Smooth muscle cell (in vitro differentiated cells): ENCODE results near the gene GOLGB1. TPM values are rescaled to one million over a fixed set of nuclear protein-coding genes. Genes with fewer than 3 reads are reported as not detected.
A peak's percentile ranks its signal among the peaks of the same experiment; 100 is the strongest.

ENCODE experiments used
- DNase-seq: peaks from one replicate; lab custom pipeline; 2025; ENCODE audit not compliant: unreplicated experiment; lab: John Stamatoyannopoulos, UW
- H2AFZ ChIP-seq: fragments of 200-600 bp; sonication (generic); 2 replicates; pipeline ENCODE4 v1.6.0; 2016; ENCODE audit warnings: antibody characterized with exemption, low read depth, mild to moderate bottlenecking
- H3F3A ChIP-seq: fragments of 200-600 bp; sonication (generic); 2 replicates; pipeline ENCODE4 v1.6.0; 2017; ENCODE audit warnings: antibody characterized with exemption, low read depth
- H3K27ac ChIP-seq: fragments of 200-600 bp; sonication (generic); 2 replicates; pipeline ENCODE4 v1.5.1; 2016; ENCODE audit warnings: low read depth, mild to moderate bottlenecking
- H3K27me3 ChIP-seq: fragments of 200-600 bp; sonication (generic); 2 replicates; pipeline ENCODE4 v1.6.1; 2016; ENCODE audit warnings: low read depth, mild to moderate bottlenecking
- H3K36me3 ChIP-seq: fragments of 200-600 bp; sonication (generic); 2 replicates; pipeline ENCODE4 v1.5.1; 2016; ENCODE audit warnings: low read depth
- H3K4me1 ChIP-seq: fragments of 200-600 bp; sonication (generic); 2 replicates; pipeline ENCODE4 v1.5.1; 2016; ENCODE audit warnings: low read depth
- H3K4me2 ChIP-seq: fragments of 200-600 bp; sonication (generic); 2 replicates; pipeline ENCODE4 v1.6.0; 2016; ENCODE audit warnings: mild to moderate bottlenecking
- H3K4me3 ChIP-seq: fragments of 200-600 bp; sonication (generic); 2 replicates; pipeline ENCODE4 v1.5.1; 2016; ENCODE audit warnings: mild to moderate bottlenecking
- H3K79me2 ChIP-seq: fragments of 200-600 bp; sonication (generic); 2 replicates; pipeline ENCODE4 v1.6.0; 2016; ENCODE audit warnings: low read depth, mild to moderate bottlenecking
- H3K9ac ChIP-seq: fragments of 200-600 bp; sonication (generic); 2 replicates; pipeline ENCODE4 v1.6.0; 2016; ENCODE audit warnings: low read depth
- H3K9me3 ChIP-seq: fragments of 200-600 bp; sonication (generic); replicated peaks from 2 replicates; pipeline ENCODE4 v1.5.1; 2016; ENCODE audit warnings: low read depth
- H4K20me1 ChIP-seq: fragments of 200-600 bp; sonication (generic); 2 replicates; pipeline ENCODE4 v1.6.0; 2016; ENCODE audit warnings: low read depth
- WGBS: methylation state at CpG from one replicate; pipeline ENCODE4 v1.1.7; 2016; ENCODE audit warnings: low lambda C conversion rate; 5-methylcytosine and 5-hydroxymethylcytosine counted together
- polyA plus RNA-seq: library from polyadenylated mRNA; unstranded; fragments of >200 nt; fragmentation: Nextera tagmentation; extraction: Ambion mirVana; gene quantifications from 2 replicates; pipeline ENCODE4 v1.2.1, GENCODE V29; 2016
- total RNA-seq: library from RNA; depleted of rRNA; stranded (reverse); fragments of >200 nt; gene quantifications from 2 replicates; pipeline ENCODE4 v1.2.3, GENCODE V29; 2014
- TF ChIP-seq, protein P1 (sequence below): fragments of 200-600 bp; sonication (generic); IDR thresholded peaks from 2 replicates; pipeline ENCODE4 v1.5.1; 2017; ENCODE audit warnings: borderline replicate concordance, mild to moderate bottlenecking, antibody characterized with exemption; ENCODE audit not compliant: insufficient read depth, poor library complexity, severe bottlenecking

Gene GOLGB1
- total and polyA plus RNA-seq, 2 experiments from 2014 or later: 41.9 to 68.5 TPM

DNA sequence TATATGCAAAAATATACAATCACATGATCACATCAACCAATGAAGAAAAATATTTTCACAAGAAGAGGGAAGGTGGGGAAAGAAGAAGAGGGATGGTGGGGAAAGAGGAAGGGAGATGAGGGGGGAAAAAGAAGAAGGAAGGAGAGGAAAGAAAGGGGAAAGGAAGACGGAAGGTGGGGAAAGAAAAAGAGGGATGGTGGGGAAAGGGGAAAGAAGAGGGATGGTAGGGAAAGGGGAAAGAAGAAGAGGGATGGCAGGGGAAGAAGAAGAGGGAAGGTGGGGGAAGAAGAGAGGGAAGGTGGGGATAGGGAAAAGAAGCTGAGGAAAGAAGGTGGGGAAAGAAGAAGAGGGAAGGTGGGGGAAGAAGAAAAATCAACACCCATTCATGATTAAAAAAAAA, 3.2 kb upstream of the GOLGB1 start:
- peaks cover 15% of the 10 kb centered on the region for H3K4me1 ChIP-seq
- no peak overlapping the region for H3K9ac ChIP-seq
- no peak for DNase-seq
- H3K36me3 ChIP-seq: no peaks in the 10 kb centered on the region
- peaks cover 16% of the 10 kb centered on the region for H3K79me2 ChIP-seq
- peaks cover 9% of the 10 kb centered on the region for H3K27me3 ChIP-seq
- H3K4me2 ChIP-seq: no peak overlapping the region
- no peak overlapping the region for H3K4me3 ChIP-seq
- 40% methylated on average over 1 of the region's 1 CpG for WGBS
- TF ChIP-seq, protein P1, sequence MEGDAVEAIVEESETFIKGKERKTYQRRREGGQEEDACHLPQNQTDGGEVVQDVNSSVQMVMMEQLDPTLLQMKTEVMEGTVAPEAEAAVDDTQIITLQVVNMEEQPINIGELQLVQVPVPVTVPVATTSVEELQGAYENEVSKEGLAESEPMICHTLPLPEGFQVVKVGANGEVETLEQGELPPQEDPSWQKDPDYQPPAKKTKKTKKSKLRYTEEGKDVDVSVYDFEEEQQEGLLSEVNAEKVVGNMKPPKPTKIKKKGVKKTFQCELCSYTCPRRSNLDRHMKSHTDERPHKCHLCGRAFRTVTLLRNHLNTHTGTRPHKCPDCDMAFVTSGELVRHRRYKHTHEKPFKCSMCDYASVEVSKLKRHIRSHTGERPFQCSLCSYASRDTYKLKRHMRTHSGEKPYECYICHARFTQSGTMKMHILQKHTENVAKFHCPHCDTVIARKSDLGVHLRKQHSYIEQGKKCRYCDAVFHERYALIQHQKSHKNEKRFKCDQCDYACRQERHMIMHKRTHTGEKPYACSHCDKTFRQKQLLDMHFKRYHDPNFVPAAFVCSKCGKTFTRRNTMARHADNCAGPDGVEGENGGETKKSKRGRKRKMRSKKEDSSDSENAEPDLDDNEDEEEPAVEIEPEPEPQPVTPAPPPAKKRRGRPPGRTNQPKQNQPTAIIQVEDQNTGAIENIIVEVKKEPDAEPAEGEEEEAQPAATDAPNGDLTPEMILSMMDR: no peak
- H3K9me3 ChIP-seq: no peaks in the 10 kb centered on the region
- no peak overlapping the region for H2AFZ ChIP-seq
- H3K27ac ChIP-seq: no peak overlapping the region
- H4K20me1 ChIP-seq: peaks cover 12% of the 10 kb centered on the region
- no peaks in the 10 kb centered on the region for H3F3A ChIP-seq

DNA sequence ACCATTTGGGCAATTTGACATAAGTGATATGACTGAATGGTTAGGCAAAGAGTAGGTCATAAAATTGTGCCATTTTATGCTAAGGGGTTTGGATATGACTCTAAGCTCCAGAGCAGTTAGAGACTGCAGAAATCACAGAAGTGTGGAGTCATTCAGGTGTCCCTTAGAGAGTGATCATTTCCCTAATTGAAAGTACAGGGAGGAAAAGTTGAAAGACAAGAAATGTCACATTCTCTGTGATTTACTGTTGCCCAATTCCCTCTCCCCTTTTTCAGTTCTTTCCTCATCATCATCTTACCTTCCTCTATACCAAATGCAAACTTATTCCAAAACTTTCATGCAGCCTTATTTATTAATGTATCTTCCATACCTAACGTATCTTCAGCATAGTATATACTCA, 2.7 kb upstream of the GOLGB1 start:
- WGBS: 91% methylated on average over 1 of the region's 1 CpG
- no peaks in the 10 kb centered on the region for H3K9me3 ChIP-seq
- peaks cover 20% of the 10 kb centered on the region for H3K4me1 ChIP-seq
- no peak overlapping the region for H3K27ac ChIP-seq
- TF ChIP-seq, protein P1: no peak
- H3K9ac ChIP-seq: no peak overlapping the region
- H3K4me3 ChIP-seq: no peak overlapping the region
- H3K79me2 ChIP-seq: peaks cover 21% of the 10 kb centered on the region
- no peak overlapping the region for H2AFZ ChIP-seq
- peaks cover 18% of the 10 kb centered on the region for H4K20me1 ChIP-seq
- no peak overlapping the region for H3K4me2 ChIP-seq
- H3K36me3 ChIP-seq: no peaks in the 10 kb centered on the region
- DNase-seq: no peak
- H3K27me3 ChIP-seq: peaks cover 9% of the 10 kb centered on the region
- H3F3A ChIP-seq: no peaks in the 10 kb centered on the region

DNA sequence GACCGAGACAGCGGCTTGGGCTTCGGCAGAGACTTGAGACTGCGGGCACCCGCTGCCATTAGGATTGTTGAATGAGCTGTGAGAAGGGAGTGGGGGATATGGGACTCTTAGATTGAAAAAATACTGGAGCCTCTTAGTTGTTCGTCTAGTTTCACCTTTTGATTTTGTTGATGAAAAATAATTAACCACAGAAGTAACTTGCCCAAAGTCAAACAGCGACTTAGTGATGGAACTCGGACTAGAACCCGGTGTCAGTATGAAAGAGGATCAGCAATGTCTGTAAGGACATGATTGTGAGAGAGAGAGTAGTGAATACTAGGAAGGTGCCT, 510 bp upstream of the GOLGB1 start:
- no peaks in the 10 kb centered on the region for H3F3A ChIP-seq
- H3K27ac ChIP-seq: peak overlapping the region; percentile 83
- peaks cover 20% of the 10 kb centered on the region for H3K4me1 ChIP-seq
- peaks cover 37% of the 10 kb centered on the region for H4K20me1 ChIP-seq
- H2AFZ ChIP-seq: peak overlapping the region; percentile 86
- H3K9ac ChIP-seq: peak overlapping the region; percentile 90
- H3K79me2 ChIP-seq: peaks cover 41% of the 10 kb centered on the region
- DNase-seq: no peak
- H3K9me3 ChIP-seq: no peaks in the 10 kb centered on the region
- H3K36me3 ChIP-seq: no peaks in the 10 kb centered on the region
- TF ChIP-seq, protein P1: no peak
- peaks cover 6% of the 10 kb centered on the region for H3K27me3 ChIP-seq
- WGBS: 4% methylated on average over 9 of the region's 9 CpGs
- H3K4me3 ChIP-seq: peak overlapping the region; percentile 85
- H3K4me2 ChIP-seq: peak overlapping the region; percentile 98

DNA sequence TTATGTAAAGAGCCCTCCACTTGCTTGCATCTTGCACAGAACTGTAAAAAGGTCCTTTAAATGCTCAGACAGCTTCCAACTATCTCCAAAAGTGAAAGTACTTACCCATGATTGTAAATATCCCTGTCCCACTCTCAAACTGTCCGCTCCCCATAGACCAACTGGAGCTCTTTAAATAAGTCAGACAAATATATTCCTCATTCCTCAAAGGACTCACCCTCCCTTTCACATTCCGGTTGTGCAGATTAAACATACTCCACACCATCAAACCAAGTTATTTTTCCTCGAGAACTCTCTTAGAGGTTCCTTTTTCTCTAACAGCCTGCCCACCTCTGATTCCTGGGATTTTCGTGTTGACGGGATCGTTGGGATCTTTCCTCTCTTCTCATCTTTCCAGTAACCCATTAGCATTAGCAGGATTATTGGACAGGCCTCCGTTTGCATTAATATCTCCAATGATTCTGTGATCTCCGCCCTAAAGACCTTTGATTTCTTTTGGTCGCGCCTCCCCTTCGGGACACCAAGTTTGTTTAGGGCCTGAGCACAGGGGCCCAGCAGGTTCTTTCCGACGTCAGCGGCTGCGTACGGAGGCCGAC, 763 bp downstream of the GOLGB1 start:
- H3K79me2 ChIP-seq: peaks cover 53% of the 10 kb centered on the region
- no peak overlapping the region for H2AFZ ChIP-seq
- peak overlapping the region; percentile 85 for H3K4me3 ChIP-seq
- DNase-seq: no peak
- H3K9me3 ChIP-seq: no peaks in the 10 kb centered on the region
- H3K4me2 ChIP-seq: peak overlapping the region; percentile 96
- H3K36me3 ChIP-seq: no peaks in the 10 kb centered on the region
- H3K4me1 ChIP-seq: peaks cover 20% of the 10 kb centered on the region
- peaks cover 50% of the 10 kb centered on the region for H4K20me1 ChIP-seq
- TF ChIP-seq, protein P1: no peak
- peak overlapping the region; percentile 99 for H3K9ac ChIP-seq
- no peaks in the 10 kb centered on the region for H3F3A ChIP-seq
- peak overlapping the region; percentile 98 for H3K27ac ChIP-seq
- peaks cover 5% of the 10 kb centered on the region for H3K27me3 ChIP-seq
- WGBS: 6% methylated on average over 17 of the region's 17 CpGs
